Measurements from ENCODE around the gene MYCBP.

GRCh38 chr1:38846210-38846609, 26.9 kb downstream of the MYCBP start:
- no peak for TF ChIP-seq CTCF (IDR thresholded peaks at IDR 0.05)
- no peak for TF ChIP-seq POLR2A (IDR thresholded peaks at IDR 0.05)
